SK-N-MC (cell line): Measurements from ENCODE around the gene ADK.

Experiments used
- EZH2 ChIP-seq: fragments of 200-600 bp; sonication (generic); IDR thresholded peaks from one replicate; pipeline ENCODE4 v1.6.1; 2017; ENCODE audit warnings: antibody characterized with exemption
- FOXP2 ChIP-seq: optimal IDR thresholded peaks from 2 replicates; pipeline ENCODE3; 2011; ENCODE audit warnings: mild to moderate bottlenecking, moderate library complexity; ENCODE audit not compliant: insufficient read depth; ENCODE audit errors: extremely low read length, control extremely low read depth
- POLR2AphosphoS5 ChIP-seq: IDR thresholded peaks from 2 replicates; pipeline ENCODE4 v1.6.1; 2012; ENCODE audit warnings: mild to moderate bottlenecking, low read depth, low read length, borderline replicate concordance

- TF ChIP-seq POLR2AphosphoS5 (no peak), EZH2 (no peak), FOXP2 (no peak)
Measured at GRCh38 chr10:74329873-74330272, 178.9 kb downstream of the ADK start.
